Karpas-422 (cell line): ENCODE measurements around the gene CDO1. TPM values are rescaled to one million over a fixed set of nuclear protein-coding genes. Genes with fewer than 3 reads are reported as not detected.

Source experiments
- DNase-seq: peaks from one replicate; pipeline ENCODE4 v3.0.0-alpha.2; 2015
- H2AFZ ChIP-seq: fragments of 200-600 bp; sonication (generic); 2 replicates; pipeline ENCODE4 v1.6.1; 2014; ENCODE audit warnings: antibody characterized with exemption, low read length, mixed read lengths
- H3K27ac ChIP-seq: fragments of 200-600 bp; sonication (generic); 2 replicates; pipeline ENCODE4 v1.5.1; 2014; ENCODE audit warnings: mild to moderate bottlenecking, low read length, moderate library complexity
- H3K27me3 ChIP-seq: fragments of 200-600 bp; sonication (generic); 2 replicates; pipeline ENCODE4 v1.6.1; 2014; ENCODE audit warnings: low read length, mixed read lengths
- H3K36me3 ChIP-seq: fragments of 200-600 bp; sonication (generic); 2 replicates; pipeline ENCODE4 v1.6.1; 2014; ENCODE audit warnings: low read length, mixed read lengths; ENCODE audit not compliant: insufficient read depth
- H3K4me1 ChIP-seq: fragments of 200-600 bp; sonication (generic); 2 replicates; pipeline ENCODE4 v1.6.1; 2014; ENCODE audit warnings: mild to moderate bottlenecking, low read length, mixed read lengths
- H3K4me2 ChIP-seq: fragments of 200-600 bp; sonication (generic); 2 replicates; pipeline ENCODE4 v1.6.1; 2014; ENCODE audit warnings: low read length, low read depth, mild to moderate bottlenecking; ENCODE audit not compliant: poor library complexity, severe bottlenecking
- H3K4me3 ChIP-seq: fragments of 200-600 bp; sonication (generic); 2 replicates; pipeline ENCODE4 v1.5.1; 2014; ENCODE audit warnings: mild to moderate bottlenecking, antibody characterized with exemption, low read length, mixed read lengths
- H3K79me2 ChIP-seq: fragments of 200-600 bp; sonication (generic); 2 replicates; pipeline ENCODE4 v1.6.1; 2014; ENCODE audit warnings: mild to moderate bottlenecking, low read length, mixed read lengths
- H3K9ac ChIP-seq: fragments of 200-600 bp; sonication (generic); 2 replicates; pipeline ENCODE4 v1.6.0; 2014; ENCODE audit warnings: low read length
- H3K9me2 ChIP-seq: fragments of 200-600 bp; sonication (generic), shearing (Covaris generic); replicated peaks from 2 replicates; pipeline ENCODE4 v1.6.0; 2014; ENCODE audit warnings: mild to moderate bottlenecking, low read length, moderate library complexity; ENCODE audit not compliant: insufficient read depth
- H3K9me3 ChIP-seq: fragments of 300-700, 200-600 bp; sonication (generic); 2 replicates; pipeline ENCODE4 v1.6.1; 2014; ENCODE audit warnings: low read length, mixed read lengths
- H4K20me1 ChIP-seq: fragments of 200-600 bp; sonication (generic); 2 replicates; pipeline ENCODE4 v1.6.1; 2014; ENCODE audit warnings: mild to moderate bottlenecking, antibody characterized with exemption, low read length, low read depth; ENCODE audit not compliant: insufficient read depth
- total RNA-seq: library from RNA; depleted of rRNA; stranded (reverse); fragments of >200 nt; shearing (Covaris generic); gene quantifications from 2 replicates; pipeline ENCODE4 v1.2.3, GENCODE V29; 2014; ENCODE audit warnings: low replicate concordance

Gene CDO1
- total RNA-seq, 1 experiment from 2014 or later: not detected

- H3K9me3 ChIP-seq: no peaks in the 10 kb centered on the region
- no peak overlapping the region for H2AFZ ChIP-seq
- H3K9me2 ChIP-seq: no peaks in the 10 kb centered on the region
- DNase-seq: no peak
- peaks cover 5% of the 10 kb centered on the region for H3K4me1 ChIP-seq
- H3K27me3 ChIP-seq: no peaks in the 10 kb centered on the region
- H3K27ac ChIP-seq: no peak overlapping the region
- H3K4me3 ChIP-seq: no peak overlapping the region
- H3K79me2 ChIP-seq: no peaks in the 10 kb centered on the region
- H3K36me3 ChIP-seq: no peaks in the 10 kb centered on the region
- H4K20me1 ChIP-seq: no peaks in the 10 kb centered on the region
- no peak overlapping the region for H3K9ac ChIP-seq
- H3K4me2 ChIP-seq: no peak overlapping the region
Measured at GRCh38 chr5:115820846-115821245, 4.4 kb upstream of the CDO1 start.

- peaks cover 5% of the 10 kb centered on the region for H3K4me1 ChIP-seq
- no peaks in the 10 kb centered on the region for H3K27me3 ChIP-seq
- no peaks in the 10 kb centered on the region for H3K36me3 ChIP-seq
- H4K20me1 ChIP-seq: no peaks in the 10 kb centered on the region
- no peak overlapping the region for H3K4me2 ChIP-seq
- no peak overlapping the region for H2AFZ ChIP-seq
- no peak overlapping the region for H3K9ac ChIP-seq
- no peak overlapping the region for H3K4me3 ChIP-seq
- no peak overlapping the region for H3K27ac ChIP-seq
- no peaks in the 10 kb centered on the region for H3K79me2 ChIP-seq
- no peaks in the 10 kb centered on the region for H3K9me3 ChIP-seq
- H3K9me2 ChIP-seq: no peaks in the 10 kb centered on the region
- no peak for DNase-seq
Measured at GRCh38 chr5:115818821-115819220, 2.4 kb upstream of the CDO1 start.

GRCh38 chr5:115817386-115817785 is 927 bp upstream of the CDO1 start:
- H3K9ac ChIP-seq: no peak overlapping the region
- no peak overlapping the region for H2AFZ ChIP-seq
- no peaks in the 10 kb centered on the region for H3K9me2 ChIP-seq
- H3K4me3 ChIP-seq: no peak overlapping the region
- no peaks in the 10 kb centered on the region for H3K79me2 ChIP-seq
- H3K4me1 ChIP-seq: peaks cover 5% of the 10 kb centered on the region
- H3K27ac ChIP-seq: no peak overlapping the region
- no peaks in the 10 kb centered on the region for H3K9me3 ChIP-seq
- H3K36me3 ChIP-seq: no peaks in the 10 kb centered on the region
- no peak overlapping the region for H3K4me2 ChIP-seq
- no peaks in the 10 kb centered on the region for H3K27me3 ChIP-seq
- H4K20me1 ChIP-seq: no peaks in the 10 kb centered on the region
- no peak for DNase-seq

GRCh38 chr5:115815693-115816225 is 700 bp downstream of the CDO1 start:
- H3K9ac ChIP-seq: no peak overlapping the region
- H3K36me3 ChIP-seq: no peaks in the 10 kb centered on the region
- H3K27me3 ChIP-seq: no peaks in the 10 kb centered on the region
- no peak overlapping the region for H3K27ac ChIP-seq
- H3K4me3 ChIP-seq: no peak overlapping the region
- H3K9me2 ChIP-seq: no peaks in the 10 kb centered on the region
- H3K9me3 ChIP-seq: no peaks in the 10 kb centered on the region
- H2AFZ ChIP-seq: no peak overlapping the region
- H3K4me2 ChIP-seq: no peak overlapping the region
- peaks cover 5% of the 10 kb centered on the region for H3K4me1 ChIP-seq
- H4K20me1 ChIP-seq: no peaks in the 10 kb centered on the region
- no peak for DNase-seq
- H3K79me2 ChIP-seq: no peaks in the 10 kb centered on the region

GRCh38 chr5:115815006-115815692 is 1.3 kb downstream of the CDO1 start:
- Histone ChIP-seq H3K4me1 (peaks cover 5% of the 10 kb centered on the region), H3K9me3 (no peaks in the 10 kb centered on the region), H3K27me3 (no peaks in the 10 kb centered on the region), H3K4me2 (no peak overlapping the region), H3K27ac (no peak overlapping the region), H4K20me1 (no peaks in the 10 kb centered on the region), H3K9ac (no peak overlapping the region), H2AFZ (no peak overlapping the region), H3K4me3 (no peak overlapping the region), H3K36me3 (no peaks in the 10 kb centered on the region), H3K9me2 (no peaks in the 10 kb centered on the region), H3K79me2 (no peaks in the 10 kb centered on the region)
- DNase-seq: no peak

GRCh38 chr5:115813719-115814118 is 2.7 kb downstream of the CDO1 start:
- Histone ChIP-seq H3K9ac (no peak overlapping the region), H3K4me2 (no peak overlapping the region), H3K27ac (no peak overlapping the region), H3K36me3 (no peaks in the 10 kb centered on the region), H3K27me3 (no peaks in the 10 kb centered on the region), H3K9me2 (no peaks in the 10 kb centered on the region), H3K4me1 (peaks cover 5% of the 10 kb centered on the region), H3K4me3 (no peak overlapping the region), H4K20me1 (no peaks in the 10 kb centered on the region), H3K9me3 (no peaks in the 10 kb centered on the region), H2AFZ (no peak overlapping the region; the same call in 1 of the 2 replicates), H3K79me2 (no peaks in the 10 kb centered on the region)
- no peak for DNase-seq

- H3K4me2 ChIP-seq: no peak overlapping the region
- H3K9me3 ChIP-seq: no peaks in the 10 kb centered on the region
- H3K4me3 ChIP-seq: no peak overlapping the region
- no peaks in the 10 kb centered on the region for H3K9me2 ChIP-seq
- DNase-seq: no peak
- no peaks in the 10 kb centered on the region for H4K20me1 ChIP-seq
- no peak overlapping the region for H3K27ac ChIP-seq
- H2AFZ ChIP-seq: no peak overlapping the region
- H3K79me2 ChIP-seq: no peaks in the 10 kb centered on the region
- H3K36me3 ChIP-seq: no peaks in the 10 kb centered on the region
- no peaks in the 10 kb centered on the region for H3K4me1 ChIP-seq
- no peaks in the 10 kb centered on the region for H3K27me3 ChIP-seq
- no peak overlapping the region for H3K9ac ChIP-seq
Measured at GRCh38 chr5:115812372-115812771, 4.1 kb downstream of the CDO1 start.

- Histone ChIP-seq H3K27ac (no peak overlapping the region), H3K4me3 (no peak overlapping the region), H3K36me3 (no peaks in the 10 kb centered on the region), H3K4me2 (no peak overlapping the region), H3K9ac (no peak overlapping the region), H4K20me1 (no peaks in the 10 kb centered on the region), H3K4me1 (no peaks in the 10 kb centered on the region), H2AFZ (no peak overlapping the region), H3K79me2 (no peaks in the 10 kb centered on the region), H3K9me2 (no peaks in the 10 kb centered on the region), H3K27me3 (no peaks in the 10 kb centered on the region), H3K9me3 (no peaks in the 10 kb centered on the region)
- DNase-seq: no peak
Measured at GRCh38 chr5:115811406-115811805, 5.1 kb downstream of the CDO1 start.
